Ovary (tissue), 3 donors: ENCODE measurements around the gene PTGER1.

ENCODE experiments used
- CTCF ChIP-seq, 3 donors: fragments of 450-650 bp in 2 of 3; fragments of 200-600 bp in 1 of 3; IDR thresholded peaks; one replicate each; pipeline versions ENCODE4 v1.5.1 to v1.8.0; 2016 to 2022; ENCODE audit warnings: antibody characterized with exemption in 3 of 3, mild to moderate bottlenecking in 1 of 3
- POLR2A ChIP-seq: fragments of 450-650 bp; IDR thresholded peaks from one replicate; pipeline ENCODE4 v1.6.1; 2017; ENCODE audit warnings: antibody characterized with exemption, mild to moderate bottlenecking, moderate library complexity
- donor health status: DM: no; HTN: no; CAD: no.

- no peak for TF ChIP-seq CTCF (IDR thresholded peaks at IDR 0.05)
- TF ChIP-seq POLR2A: no peak
These were observed 24.8 kb downstream of the PTGER1 start for GRCh38 chr19:14450168-14450874.
